H1 (cell line): ENCODE results near the gene FRMPD4.

Source experiments
- CTCF ChIP-seq, 3 experiments: IDR thresholded peaks; 1 replicate in 2 of 3; 2 replicates in 1 of 3; pipeline versions ENCODE4 v1.5.1 to v1.6.1; 2011; ENCODE audit warnings: low read length in 3 of 3, mild to moderate bottlenecking in 3 of 3, inconsistent platforms in 2 of 3, low read depth in 1 of 3, moderate library complexity in 1 of 3; ENCODE audit not compliant: insufficient read depth in 1 of 3; ENCODE audit errors: control extremely low read depth in 1 of 3
- KDM1A ChIP-seq: fragments of 200-600, 300-600 bp; sonication (generic); IDR thresholded peaks from 2 replicates; pipeline ENCODE4 v1.7.1; 2016; ENCODE audit warnings: mild to moderate bottlenecking, low read length, borderline replicate concordance
- MAX ChIP-seq: IDR thresholded peaks from 2 replicates; pipeline ENCODE4 v1.6.1; 2012; ENCODE audit warnings: inconsistent platforms
- NRF1 ChIP-seq: IDR thresholded peaks from 2 replicates; pipeline ENCODE4 v1.6.1; 2011; ENCODE audit warnings: mild to moderate bottlenecking, low read depth, low read length, improper control_type of control experiment
- POLR2A ChIP-seq, 2 experiments: IDR thresholded peaks; 1 replicate in 1 of 2; 2 replicates in 1 of 2; pipeline ENCODE4 v1.6.1; 2011; ENCODE audit warnings: low read depth in 2 of 2, low read length in 2 of 2, mild to moderate bottlenecking in 2 of 2; ENCODE audit errors: control extremely low read depth in 1 of 2
- POLR2AphosphoS5 ChIP-seq: IDR thresholded peaks from 2 replicates; pipeline ENCODE4 v1.6.1; 2011; ENCODE audit warnings: low read depth, low read length
- RNF2 ChIP-seq: fragments of 200-900, 300-1000 bp; sonication (generic); IDR thresholded peaks from 2 replicates; pipeline ENCODE4 v1.7.1; 2016; ENCODE audit warnings: borderline replicate concordance, low read depth, mild to moderate bottlenecking, antibody characterized with exemption, low read length; ENCODE audit not compliant: poor library complexity, severe bottlenecking; ENCODE audit errors: missing control alignments
- SP2 ChIP-seq: IDR thresholded peaks from 2 replicates; pipeline ENCODE4 v1.6.1; 2012; ENCODE audit warnings: mild to moderate bottlenecking, low read length, inconsistent platforms
- ZNF274 ChIP-seq: IDR thresholded peaks from 2 replicates; pipeline ENCODE4 v1.7.0; 2012; ENCODE audit warnings: low read length, borderline replicate concordance; ENCODE audit errors: extremely low read depth

- TF ChIP-seq KDM1A (no peak), SP2 (no peak), RNF2 (no peak), MAX (no peak), POLR2AphosphoS5 (no peak), CTCF (IDR thresholded peaks at IDR 0.05; ENCODE audit: control extremely low read depth in 1 of 3, insufficient read depth in 1 of 3, low read depth in 1 of 3, low read length in 3 of 3) (no peak), ZNF274 (no peak), NRF1 (no peak), POLR2A (IDR thresholded peaks at IDR 0.05; ENCODE audit: control extremely low read depth in 1 of 2, low read depth in 2 of 2, low read length in 2 of 2) (no peak)
Measured at GRCh38 chrX:12716574-12716973, 578.3 kb downstream of the FRMPD4 start.
